LNCaP clone FGC (cell line): ENCODE data around the gene C19orf85.

Source experiments
- DNase-seq: peaks from one replicate; pipeline ENCODE4 v3.0.0-alpha.2; 2011; ENCODE audit warnings: low read depth
- H3K4me3 ChIP-seq: 2 replicates; pipeline ENCODE4 v1.5.1; 2011; ENCODE audit warnings: mild to moderate bottlenecking, low read depth, low read length, control low read depth
- TF ChIP-seq, protein P1 (sequence below): IDR thresholded peaks from 2 replicates; pipeline ENCODE4 v1.5.1; 2012; ENCODE audit warnings: mild to moderate bottlenecking; ENCODE audit not compliant: control insufficient read depth, insufficient read depth; ENCODE audit errors: extremely low read depth

Gene C19orf85

DNA sequence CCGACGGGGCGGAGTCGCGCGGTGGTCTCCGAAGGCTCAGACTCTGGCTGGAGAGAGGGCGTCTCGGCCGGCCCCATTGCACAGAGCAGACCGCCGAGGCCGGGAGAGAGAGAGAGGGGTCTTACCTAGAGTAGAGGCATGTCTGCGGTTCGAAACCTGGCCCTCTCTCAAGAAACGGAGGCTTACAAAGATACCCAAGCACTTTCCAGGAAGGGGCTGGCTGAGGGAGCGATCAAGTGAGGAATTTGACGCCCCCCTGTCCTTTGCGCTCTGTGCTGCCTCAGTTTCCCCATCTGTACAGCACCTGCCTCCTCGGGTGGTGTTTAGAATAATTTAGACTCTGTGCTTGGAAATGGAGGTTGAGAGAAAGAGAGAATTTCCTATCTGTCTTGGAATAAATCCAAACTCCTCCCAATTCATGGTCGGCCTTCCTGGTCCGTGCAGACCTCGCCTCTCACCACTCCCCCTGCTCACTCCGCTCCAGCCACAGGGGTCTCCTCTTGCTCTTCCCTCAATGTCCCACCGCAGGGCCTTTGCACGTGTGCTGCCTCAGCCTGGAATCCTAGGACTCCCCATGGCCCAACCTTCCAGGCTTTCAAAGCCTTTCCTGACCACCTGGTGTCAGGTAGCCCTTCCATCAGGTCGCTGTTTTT, 2.5 kb downstream of the C19orf85 start:
- TF ChIP-seq, protein P1, sequence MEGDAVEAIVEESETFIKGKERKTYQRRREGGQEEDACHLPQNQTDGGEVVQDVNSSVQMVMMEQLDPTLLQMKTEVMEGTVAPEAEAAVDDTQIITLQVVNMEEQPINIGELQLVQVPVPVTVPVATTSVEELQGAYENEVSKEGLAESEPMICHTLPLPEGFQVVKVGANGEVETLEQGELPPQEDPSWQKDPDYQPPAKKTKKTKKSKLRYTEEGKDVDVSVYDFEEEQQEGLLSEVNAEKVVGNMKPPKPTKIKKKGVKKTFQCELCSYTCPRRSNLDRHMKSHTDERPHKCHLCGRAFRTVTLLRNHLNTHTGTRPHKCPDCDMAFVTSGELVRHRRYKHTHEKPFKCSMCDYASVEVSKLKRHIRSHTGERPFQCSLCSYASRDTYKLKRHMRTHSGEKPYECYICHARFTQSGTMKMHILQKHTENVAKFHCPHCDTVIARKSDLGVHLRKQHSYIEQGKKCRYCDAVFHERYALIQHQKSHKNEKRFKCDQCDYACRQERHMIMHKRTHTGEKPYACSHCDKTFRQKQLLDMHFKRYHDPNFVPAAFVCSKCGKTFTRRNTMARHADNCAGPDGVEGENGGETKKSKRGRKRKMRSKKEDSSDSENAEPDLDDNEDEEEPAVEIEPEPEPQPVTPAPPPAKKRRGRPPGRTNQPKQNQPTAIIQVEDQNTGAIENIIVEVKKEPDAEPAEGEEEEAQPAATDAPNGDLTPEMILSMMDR = no peak
- DNase-seq = no peak
- H3K4me3 ChIP-seq = peak overlapping the region; percentile 99

DNA sequence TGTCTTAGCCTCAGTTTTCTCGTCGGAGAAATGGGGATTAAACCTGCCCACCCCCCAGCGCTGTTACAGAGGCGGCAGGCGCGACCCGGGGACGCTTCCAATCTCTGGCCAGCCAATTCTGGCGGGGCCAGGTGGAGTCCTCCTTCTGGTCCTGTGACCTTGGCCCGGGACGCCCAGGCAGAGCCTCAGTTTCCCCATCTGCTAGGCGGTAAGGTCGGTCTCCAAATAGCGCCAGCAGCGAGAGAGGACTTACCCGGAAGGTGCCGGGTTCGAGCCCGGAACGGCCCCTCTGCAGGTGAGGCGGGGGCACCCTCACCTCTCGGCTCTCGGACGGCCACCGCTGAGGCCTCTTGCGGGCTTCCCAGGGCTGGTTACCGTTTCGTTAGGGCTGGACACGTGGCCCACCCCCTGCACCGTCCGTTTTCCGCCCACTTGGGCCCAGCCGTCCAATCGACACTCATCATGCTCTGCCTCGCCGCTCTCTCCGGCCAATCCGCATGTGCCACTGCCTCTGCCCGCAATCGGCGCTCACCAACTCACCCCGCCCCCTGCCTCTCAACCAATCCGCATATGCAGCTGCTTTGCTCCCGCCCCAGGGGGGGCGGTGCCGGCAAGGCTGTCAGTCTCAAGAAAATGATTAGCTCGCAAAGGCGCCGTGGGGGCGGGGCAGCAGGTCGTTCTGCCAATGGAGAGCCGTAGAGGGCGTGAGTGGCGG, 3.1 kb downstream of the C19orf85 start, which contains the start of gene ISOC2:
TSS of gene ISOC2 (minus strand) at position 384 of the 715 bp plus-strand sequence. CDS start 5,156 bp downstream, outside the sequence.
- peak; percentile 99 for DNase-seq
- H3K4me3 ChIP-seq = peak within 1 kb of the TSS; percentile 99
- TF ChIP-seq, protein P1 = no peak

DNA sequence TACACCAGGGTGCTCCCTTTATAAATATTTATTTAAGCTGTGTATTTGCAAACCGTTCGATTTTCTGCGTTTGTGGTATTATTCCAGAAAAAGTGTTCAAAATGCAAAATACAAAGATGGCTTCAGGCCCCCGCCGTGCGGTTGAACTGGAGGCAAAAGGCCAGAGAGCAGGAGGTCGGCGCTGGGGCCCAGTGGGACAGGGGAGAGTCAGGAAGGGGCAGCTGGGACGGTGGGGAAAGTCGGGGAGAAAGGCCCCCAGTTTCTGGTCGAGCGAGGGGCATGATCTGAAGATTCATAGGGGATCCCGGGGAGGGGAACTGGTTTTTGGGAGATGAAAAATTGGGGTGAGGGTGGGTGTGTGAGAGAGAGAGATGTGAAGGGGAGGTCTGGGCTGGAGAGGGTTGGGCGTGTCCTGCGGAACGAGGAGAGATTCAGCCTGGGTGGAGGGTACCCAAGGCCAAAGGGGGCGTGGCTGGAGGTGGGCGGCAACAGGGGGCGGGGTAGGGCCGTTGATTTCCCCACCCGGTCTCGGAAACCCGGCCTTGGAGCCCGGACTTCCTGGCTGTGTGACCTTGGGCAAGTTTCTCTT, 3.8 kb downstream of the C19orf85 start:
- DNase-seq = peak; percentile 55
- TF ChIP-seq, protein P1 = no peak
- H3K4me3 ChIP-seq = peak overlapping the region; percentile 99

DNA sequence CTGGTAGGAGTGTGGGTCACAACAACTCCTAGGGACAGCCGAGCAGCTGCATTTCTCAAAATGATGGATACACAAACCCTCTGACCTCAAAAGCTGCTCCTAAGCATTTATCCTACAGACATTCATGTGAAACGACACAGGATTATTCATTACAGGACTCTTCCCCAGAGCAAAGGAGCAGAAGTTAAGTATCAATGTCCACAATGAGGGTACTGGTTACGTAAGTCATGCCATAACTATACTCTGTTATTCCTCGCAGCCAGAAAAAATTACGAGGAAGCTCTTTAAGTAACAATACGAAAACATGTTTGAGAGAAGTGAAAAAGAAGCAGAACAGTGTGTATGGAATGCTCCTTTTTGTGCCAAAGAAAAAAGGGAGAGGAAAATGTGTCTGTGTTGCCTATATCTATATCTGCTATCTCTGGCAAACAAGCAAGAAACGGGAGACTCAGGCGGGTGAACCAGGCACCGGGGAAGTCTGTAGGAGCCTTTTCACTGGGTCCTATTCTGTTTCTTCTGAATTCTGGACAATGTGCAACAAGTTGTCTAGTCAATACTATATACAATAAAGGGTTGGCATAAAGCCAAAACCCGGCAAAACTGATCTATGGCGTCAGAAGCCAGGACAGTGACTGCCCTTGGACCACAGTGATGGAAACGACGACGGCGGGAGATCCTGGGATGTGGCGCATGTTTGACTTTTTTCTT, 4.4 kb downstream of the C19orf85 start:
- TF ChIP-seq, protein P1 = no peak
- peak overlapping the region; percentile 99 for H3K4me3 ChIP-seq
- DNase-seq = no peak

DNA sequence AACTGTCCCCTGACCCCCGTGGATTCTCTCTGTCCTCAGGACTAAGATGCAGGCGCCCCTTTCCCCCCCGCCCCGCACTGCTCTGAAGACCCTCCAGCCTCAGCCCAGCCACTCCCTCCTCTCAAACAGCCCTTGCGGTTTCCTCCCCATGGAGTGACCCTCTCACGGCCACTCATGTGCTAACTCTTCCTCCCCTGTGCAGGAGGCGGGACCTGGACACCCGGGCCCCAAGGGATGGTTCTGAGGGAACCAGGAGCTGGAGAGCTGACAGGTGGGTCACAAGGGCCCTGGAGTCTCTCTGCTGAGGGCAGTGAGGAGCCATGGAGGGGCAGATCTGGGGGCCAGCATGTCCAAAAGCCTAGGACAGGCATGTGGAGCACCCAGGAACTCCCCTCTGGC, 5.0 kb downstream of the C19orf85 start:
- no peak overlapping the region for H3K4me3 ChIP-seq
- TF ChIP-seq, protein P1 = no peak
- DNase-seq = no peak

DNA sequence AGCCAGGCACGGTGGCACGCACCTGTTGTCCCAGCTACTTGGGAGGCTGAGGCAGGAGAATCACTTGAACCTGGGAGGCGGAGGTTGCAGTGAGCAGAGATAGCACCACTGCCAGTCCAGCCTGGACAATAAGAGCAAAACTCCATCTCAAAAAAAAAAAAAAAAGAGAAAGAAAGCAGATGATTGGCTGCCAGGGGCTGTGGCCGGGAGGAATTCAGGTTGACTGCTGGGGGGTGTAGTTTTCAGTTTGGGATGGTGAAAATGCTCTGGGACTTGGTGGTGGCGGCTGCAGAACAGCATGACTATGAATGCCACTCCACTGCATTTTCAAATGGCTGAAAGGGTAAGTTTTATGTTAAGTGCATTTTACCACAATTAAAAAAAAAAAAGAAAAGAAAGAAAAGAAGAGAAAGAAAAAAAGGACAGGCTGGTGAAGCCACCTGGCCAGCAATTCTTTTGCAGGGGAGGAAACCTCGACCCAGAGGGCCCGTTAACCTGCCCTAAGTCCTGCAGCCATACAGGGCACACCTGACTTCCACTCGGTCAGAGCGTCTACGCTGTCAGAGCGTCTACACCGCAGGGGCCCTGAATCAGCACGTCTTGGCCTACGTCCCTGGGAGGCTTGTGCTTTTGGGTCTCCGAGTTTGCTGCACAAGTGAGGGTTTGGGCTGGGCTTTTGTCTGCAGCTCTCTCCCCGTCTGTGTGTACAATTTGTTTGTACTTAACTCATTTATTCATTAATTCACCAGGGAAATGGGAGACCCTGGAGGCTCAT, 6.7 kb downstream of the C19orf85 start:
- DNase-seq = no peak
- no peak overlapping the region for H3K4me3 ChIP-seq
- TF ChIP-seq, protein P1 = no peak
